H1 (cell line): Measurements from ENCODE around the gene ARHGDIG. TPM values are rescaled to one million over a fixed set of nuclear protein-coding genes. Genes with fewer than 3 reads are reported as not detected.

Experiments used
- CTCF ChIA-PET: fragments of 300-600 bp; sonication (Branson Sonifier 250); formaldehyde crosslinking; loops from one replicate; lab custom pipeline; 2021; ENCODE audit not compliant: partially characterized antibody; lab: Charles Lee
- POLR2A ChIA-PET: fragments of 300-600 bp; sonication (Branson Sonifier 250); formaldehyde crosslinking; loops from one replicate; lab custom pipeline; 2021; ENCODE audit warnings: inconsistent platforms; ENCODE audit not compliant: partially characterized antibody; lab: Charles Lee
- DNase-seq, 2 experiments: peaks; one replicate each; pipeline versions ENCODE4 v3.0.0 to v3.0.0-alpha.2; 2010 to 2022; ENCODE audit warnings: low spot score in 2 of 2, low read depth in 1 of 2, mixed read lengths in 1 of 2
- FAIRE-seq: peaks from 2 replicates; lab custom pipeline; 2011; peaks lifted over from hg19 to GRCh38; lab: Jason Lieb, UNC
- H2AFZ ChIP-seq: 2 replicates; pipeline ENCODE4 v1.8.1; 2012; ENCODE audit warnings: low read length, inconsistent platforms
- H2AK5ac ChIP-seq: 2 replicates; pipeline ENCODE4 v1.6.1; 2013; ENCODE audit warnings: low read depth, low read length
- H2BK120ac ChIP-seq: replicated peaks from 2 replicates; pipeline ENCODE3; 2013; ENCODE audit warnings: low read depth, low read length, inconsistent platforms
- H2BK12ac ChIP-seq: 2 replicates; pipeline ENCODE4 v1.6.1; 2013; ENCODE audit warnings: low read depth, low read length
- H2BK15ac ChIP-seq: 2 replicates; pipeline ENCODE4 v1.6.1; 2013; ENCODE audit warnings: low read length
- H2BK20ac ChIP-seq: 2 replicates; pipeline ENCODE4 v1.6.1; 2013; ENCODE audit warnings: low read length
- H2BK5ac ChIP-seq: 2 replicates; pipeline ENCODE4 v1.6.1; 2013; ENCODE audit warnings: low read depth, low read length
- H3K14ac ChIP-seq: 2 replicates; pipeline ENCODE4 v1.6.1; 2013; ENCODE audit warnings: inconsistent platforms; ENCODE audit not compliant: insufficient read length
- H3K18ac ChIP-seq: 2 replicates; pipeline ENCODE4 v1.6.1; 2013; ENCODE audit warnings: low read length; ENCODE audit errors: extremely low read depth
- H3K23ac ChIP-seq: 2 replicates; pipeline ENCODE4 v1.6.1; 2013; ENCODE audit warnings: inconsistent platforms; ENCODE audit not compliant: insufficient read length
- H3K23me2 ChIP-seq: 2 replicates; pipeline ENCODE4 v1.6.1; 2013; ENCODE audit warnings: low read depth, low read length
- H3K27ac ChIP-seq: 2 replicates; pipeline ENCODE4 v1.6.1; 2011; ENCODE audit warnings: low read depth, low read length, inconsistent platforms
- H3K27me3 ChIP-seq, 4 experiments: replicated peaks in 1 of 4; 1 replicate in 1 of 4; 2 replicates in 3 of 4; pipeline versions ENCODE4 v1.6.1 to v1.8.1; 2011 to 2013; ENCODE audit warnings: low read length in 3 of 4, mild to moderate bottlenecking in 3 of 4, inconsistent platforms in 2 of 4, mixed read lengths in 2 of 4, moderate library complexity in 1 of 4; ENCODE audit not compliant: control insufficient read depth in 3 of 4, insufficient read depth in 3 of 4; ENCODE audit errors: extremely low read depth in 1 of 4
- H3K36me3 ChIP-seq, 4 experiments: 2 replicates each; pipeline versions ENCODE4 v1.6.1 to v1.8.1; 2011 to 2013; ENCODE audit warnings: mild to moderate bottlenecking in 4 of 4, low read length in 3 of 4, moderate library complexity in 2 of 4, control low read depth in 1 of 4, inconsistent platforms in 1 of 4; ENCODE audit not compliant: insufficient read depth in 4 of 4, control insufficient read depth in 2 of 4
- H3K4ac ChIP-seq: replicated peaks from 2 replicates; pipeline ENCODE3; 2013; ENCODE audit warnings: low read length, low read depth, mixed read lengths, inconsistent platforms; ENCODE audit not compliant: insufficient read length
- H3K4me1 ChIP-seq, 4 experiments: replicated peaks in 1 of 4; 1 replicate in 1 of 4; 2 replicates in 3 of 4; pipeline versions ENCODE4 v1.6.1 to v1.8.1; 2011 to 2013; ENCODE audit warnings: low read length in 3 of 4, inconsistent platforms in 2 of 4, mixed read lengths in 1 of 4; ENCODE audit not compliant: insufficient read depth in 4 of 4, control insufficient read depth in 3 of 4
- H3K4me2 ChIP-seq, 2 experiments: 2 replicates each; pipeline versions ENCODE4 v1.6.1 to v1.8.1; 2011 to 2013; ENCODE audit warnings: low read depth in 2 of 2, low read length in 2 of 2, control low read depth in 1 of 2, inconsistent platforms in 1 of 2, mild to moderate bottlenecking in 1 of 2; ENCODE audit not compliant: insufficient read depth in 1 of 2
- H3K4me3 ChIP-seq, 4 experiments: fragments of 200-600, 300-600 bp in 1 of 4; sonication (generic), shearing (Covaris generic), sonication (Bioruptor Twin) in 1 of 4; 2 replicates each; pipeline versions ENCODE4 v1.5.1 to v1.8.1; 2011 to 2016; ENCODE audit warnings: low read length in 4 of 4, low read depth in 3 of 4, control low read depth in 2 of 4, inconsistent platforms in 2 of 4, mild to moderate bottlenecking in 2 of 4, mixed read lengths in 1 of 4, moderate library complexity in 1 of 4; ENCODE audit not compliant: insufficient read depth in 2 of 4; ENCODE audit errors: extremely low read depth in 1 of 4
- H3K56ac ChIP-seq: replicated peaks from 2 replicates; pipeline ENCODE3; 2013; ENCODE audit warnings: low read depth, mild to moderate bottlenecking, mixed read lengths, low read length, inconsistent platforms; ENCODE audit not compliant: insufficient read length
- H3K79me1 ChIP-seq: 2 replicates; pipeline ENCODE4 v1.6.1; 2013; ENCODE audit warnings: low read depth, low read length, control low read depth
- H3K79me2 ChIP-seq, 2 experiments: 2 replicates each; pipeline versions ENCODE4 v1.6.1 to v1.8.1; 2012 to 2013; ENCODE audit warnings: low read length in 2 of 2, mild to moderate bottlenecking in 2 of 2, inconsistent platforms in 1 of 2; ENCODE audit not compliant: insufficient read depth in 2 of 2, control insufficient read depth in 1 of 2
- H3K9ac ChIP-seq, 4 experiments: replicated peaks in 1 of 4; 1 replicate in 1 of 4; 2 replicates in 3 of 4; pipeline versions ENCODE4 v1.6.1 to v1.8.1; 2011 to 2013; ENCODE audit warnings: low read depth in 3 of 4, low read length in 3 of 4, control low read depth in 2 of 4, mild to moderate bottlenecking in 2 of 4, moderate library complexity in 2 of 4, inconsistent platforms in 1 of 4; ENCODE audit errors: extremely low read depth in 1 of 4
- H3K9me3 ChIP-seq, 2 experiments: 2 replicates each; pipeline versions ENCODE4 v1.6.1 to v1.8.1; 2012 to 2013; ENCODE audit warnings: mild to moderate bottlenecking in 2 of 2, moderate library complexity in 2 of 2, control low read depth in 1 of 2, inconsistent platforms in 1 of 2, low read depth in 1 of 2, low read length in 1 of 2, mixed read lengths in 1 of 2; ENCODE audit not compliant: insufficient read depth in 2 of 2
- H4K20me1 ChIP-seq, 2 experiments: replicated peaks in 1 of 2; 2 replicates each; pipeline versions ENCODE3 to v1.8.1; 2011 to 2013; ENCODE audit warnings: inconsistent platforms in 2 of 2, low read length in 2 of 2, mild to moderate bottlenecking in 1 of 2; ENCODE audit not compliant: insufficient read depth in 2 of 2, control insufficient read depth in 1 of 2
- H4K5ac ChIP-seq: 2 replicates; pipeline ENCODE4 v1.6.1; 2013; ENCODE audit warnings: low read length, low read depth, mixed read lengths, inconsistent platforms; ENCODE audit not compliant: insufficient read length
- H4K8ac ChIP-seq: 2 replicates; pipeline ENCODE4 v1.8.0; 2013; ENCODE audit warnings: mild to moderate bottlenecking, moderate library complexity, low read length, inconsistent platforms; ENCODE audit not compliant: insufficient read depth; ENCODE audit errors: extremely low read depth
- H4K91ac ChIP-seq: replicated peaks from 2 replicates; pipeline ENCODE3; 2013; ENCODE audit warnings: low read length, mixed read lengths, inconsistent platforms; ENCODE audit not compliant: insufficient read length
- CBX5 ChIP-seq: fragments of 300-800, 300-1000 bp; sonication (generic); IDR thresholded peaks from 2 replicates; pipeline ENCODE4 v1.7.1; 2016; ENCODE audit warnings: antibody characterized with exemption, low read length, low read depth
- CTBP2 ChIP-seq: IDR thresholded peaks from 2 replicates; pipeline ENCODE4 v1.7.0; 2011; ENCODE audit warnings: borderline replicate concordance, mild to moderate bottlenecking, moderate library complexity, mixed read lengths, low read length; ENCODE audit not compliant: insufficient read depth, insufficient read length
- EZH2 ChIP-seq: fragments of 200-600 bp; sonication (generic); IDR thresholded peaks from 2 replicates; pipeline ENCODE4 v1.7.1; 2012; ENCODE audit warnings: low read depth, mild to moderate bottlenecking, moderate library complexity, low read length, inconsistent platforms; ENCODE audit not compliant: severe bottlenecking
- FOSL1 ChIP-seq: IDR thresholded peaks from 2 replicates; pipeline ENCODE4 v1.6.1; 2011; ENCODE audit warnings: mild to moderate bottlenecking, low read depth, low read length, moderate library complexity; ENCODE audit not compliant: insufficient read depth
- HDAC6 ChIP-seq: IDR thresholded peaks from one replicate; pipeline ENCODE4 v1.7.1; 2012; ENCODE audit warnings: low read depth, mild to moderate bottlenecking, inconsistent platforms, low read length, moderate library complexity
- MAX ChIP-seq: IDR thresholded peaks from 2 replicates; pipeline ENCODE4 v1.6.1; 2012; ENCODE audit warnings: inconsistent platforms
- SAP30 ChIP-seq: fragments of 300-600 bp; sonication (generic); IDR thresholded peaks from 2 replicates; pipeline ENCODE4 v1.7.1; 2012; ENCODE audit warnings: low read length, moderate library complexity, mild to moderate bottlenecking, inconsistent platforms; ENCODE audit not compliant: insufficient read depth, insufficient replicate concordance
- SP2 ChIP-seq: IDR thresholded peaks from 2 replicates; pipeline ENCODE4 v1.6.1; 2012; ENCODE audit warnings: mild to moderate bottlenecking, low read length, inconsistent platforms
- TEAD4 ChIP-seq: IDR thresholded peaks from 2 replicates; pipeline ENCODE4 v1.6.1; 2012; ENCODE audit warnings: low read depth, low read length, inconsistent platforms, mixed read lengths
- USF2 ChIP-seq: IDR thresholded peaks from 2 replicates; pipeline ENCODE4 v1.6.1; 2011; ENCODE audit warnings: low read length, improper control_type of control experiment
- YY1 ChIP-seq: IDR thresholded peaks from 2 replicates; pipeline ENCODE4 v1.6.1; 2011; ENCODE audit warnings: low read depth, mild to moderate bottlenecking, low read length
- WGBS, 2 experiments: shearing (Covaris generic) in 1 of 2; methylation state at CpG; one replicate each; pipeline versions ENCODE4 v1.1.6 to v1.1.7; 2013 to 2015; ENCODE audit warnings: low lambda C conversion rate in 2 of 2, mixed read lengths in 2 of 2, inconsistent platforms in 1 of 2, low coverage in 1 of 2, missing lambda C conversion rate in 1 of 2; ENCODE audit not compliant: insufficient replicate concordance in 2 of 2, insufficient coverage in 1 of 2, insufficient read length in 1 of 2; ENCODE audit errors: extremely low coverage in 1 of 2, missing lambda C conversion rate in 1 of 2; 5-methylcytosine and 5-hydroxymethylcytosine counted together
- polyA plus RNA-seq, 7 experiments: library from polyadenylated mRNA; depleted of rRNA in 3 of 7; stranded (reverse) in 5 of 7; unstranded in 2 of 7; fragments of >200 nt in 5 of 7; fragments of 200-250 nt in 2 of 7; gene quantifications; 1 replicate in 5 of 7; 2 replicates in 1 of 7; 4 replicates in 1 of 7; pipeline versions ENCODE4 v1.2.1 to v1.2.3, GENCODE V29; 2011 to 2013; ENCODE audit warnings: missing spikeins in 2 of 7, mixed read lengths in 2 of 7
- total RNA-seq: library from RNA; stranded (reverse); fragmentation: NEBNext Ultra II Directional; extraction: Animal tissue kit (Norgen Biotek cat#: 25700); gene quantifications from 2 replicates; pipeline ENCODE4 v1.2.1, GENCODE V29; 2021

ARHGDIG gene
- total and polyA plus RNA-seq, 2 of the 8 experiments (the other 6 are each of a cell fraction or from before 2014, with no cell fraction given), result 1.2 to 2.9 TPM

- 92% methylated on average over 17 of the region's 17 CpGs; no CpG with 5 or more reads in 1 of the 2 experiments for WGBS, 2 experiments
- H2BK120ac ChIP-seq, result no peak overlapping the region
- ChIA-PET CTCF (interaction anchor here (0.7 to 1.9 kb wide), 10 partner anchors 10 to 230 kb away, joined by 3 to 7 read pairs (median 4); partner anchors contain the start of gene ARHGDIG), POLR2A (interaction anchor here (1.8 kb wide), 1 partner anchor 27 kb away, joined by 6 read pairs; no protein-coding TSS in a partner anchor)
- no peak overlapping the region for H3K23ac ChIP-seq
- no peak overlapping the region for H2AK5ac ChIP-seq
- no peak overlapping the region for H4K8ac ChIP-seq
- DNase-seq, result no peak
- peaks cover 0 to 74% of the 10 kb centered on the region in 2 experiments; a peak in 3 of 4 replicates for H3K79me2 ChIP-seq
- H2BK12ac ChIP-seq, result no peak overlapping the region
- no peak overlapping the region for H2BK15ac ChIP-seq
- H3K36me3 ChIP-seq, result no peaks in the 10 kb centered on the region; a peak in 1 of 8 replicates
- H3K4ac ChIP-seq, result no peak overlapping the region
- H3K4me2 ChIP-seq, result no peak overlapping the region
- no peak overlapping the region for H3K9ac ChIP-seq
- no peak overlapping the region for H4K5ac ChIP-seq
- no peak overlapping the region for H3K27ac ChIP-seq
- H3K18ac ChIP-seq, result no peak overlapping the region
- H3K9me3 ChIP-seq, result no peaks in the 10 kb centered on the region
- no peak overlapping the region for H3K4me3 ChIP-seq
- no peak overlapping the region for H3K14ac ChIP-seq
- H3K23me2 ChIP-seq, result no peaks in the 10 kb centered on the region; the same call in 1 of the 2 replicates
- H3K4me1 ChIP-seq, result peaks cover 0 to 14% (median 9%) of the 10 kb centered on the region in 4 experiments; a peak in 6 of 7 replicates
- H2BK20ac ChIP-seq, result no peak overlapping the region
- no peak overlapping the region for H2BK5ac ChIP-seq
- H3K56ac ChIP-seq, result no peak overlapping the region
- H4K20me1 ChIP-seq, result peaks cover 26 to 52% of the 10 kb centered on the region in 2 experiments
- H3K27me3 ChIP-seq, result no peaks in the 10 kb centered on the region
- no peak overlapping the region for H2AFZ ChIP-seq
- H3K79me1 ChIP-seq, result peaks cover 34% of the 10 kb centered on the region
- no peak for FAIRE-seq
- H4K91ac ChIP-seq, result no peak overlapping the region
- TF ChIP-seq YY1 (no peak), CBX5 (no peak), HDAC6 (no peak), USF2 (no peak), MAX (no peak), SP2 (no peak), TEAD4 (no peak), EZH2 (no peak), CTBP2 (no peak), FOSL1 (no peak), SAP30 (no peak)
These were observed 43.7 kb downstream of the ARHGDIG start for GRCh38 chr16:324201-324450.
